ENCODE results near the gene TIRAP.

TIRAP gene

GRCh38 chr11:126284829-126285228, 1.9 kb downstream of the TIRAP start:
- no peak overlapping the region for H3K27ac ChIP-seq
- no peak for TF ChIP-seq CTCF (conservative IDR thresholded peaks at IDR 0.05)

GRCh38 chr11:126288237-126288636, 5.3 kb downstream of the TIRAP start:
- no peak for TF ChIP-seq CTCF (conservative IDR thresholded peaks at IDR 0.05)
- H3K27ac ChIP-seq = no peak overlapping the region

GRCh38 chr11:126290887-126291286, 8.0 kb downstream of the TIRAP start:
- TF ChIP-seq CTCF (conservative IDR thresholded peaks at IDR 0.05) = no peak
- H3K27ac ChIP-seq = peak overlapping the region; percentile 36; the same call in 1 of the 2 replicates

GRCh38 chr11:126293726-126294125, 10.8 kb downstream of the TIRAP start:
- no peak for TF ChIP-seq CTCF (conservative IDR thresholded peaks at IDR 0.05)
- no peak overlapping the region for H3K27ac ChIP-seq

GRCh38 chr11:126297004-126297403, 14.1 kb downstream of the TIRAP start:
- H3K27ac ChIP-seq = no peak overlapping the region
- no peak for TF ChIP-seq CTCF (conservative IDR thresholded peaks at IDR 0.05)

GRCh38 chr11:126303623-126304456, 20.9 kb downstream of the TIRAP start, which contains the start of gene DCPS:
DCPS (plus strand) TSS chr11:126304060; CDS start chr11:126304081, 21 bp downstream.
- no peak for TF ChIP-seq CTCF (conservative IDR thresholded peaks at IDR 0.05)
- H3K27ac ChIP-seq = peak within 1 kb of the TSS; percentile 98

GRCh38 chr11:126304457-126305075, 21.7 kb downstream of the TIRAP start:
- TF ChIP-seq CTCF (conservative IDR thresholded peaks at IDR 0.05) = no peak
- peak overlapping the region; percentile 98 for H3K27ac ChIP-seq

Data from VCaP (cell line).